GM20431 (cell line): Measurements from ENCODE around the gene HP1BP3.
"Not testable (repeated sequence)": the region's sequence is repeated elsewhere in the genome, so short reads cannot be mapped to it uniquely, and the experiment has no call there.

ENCODE experiments used
- in situ Hi-C: fragments of 300-500 bp; cut with MseI, MboI; formaldehyde crosslinking; loops from one replicate; pipeline ENCODE4 v1.15.0; 2020; ENCODE audit warnings: low sequenced_read_pairs; ENCODE audit not compliant: unreplicated experiment

The HP1BP3 gene

DNA sequence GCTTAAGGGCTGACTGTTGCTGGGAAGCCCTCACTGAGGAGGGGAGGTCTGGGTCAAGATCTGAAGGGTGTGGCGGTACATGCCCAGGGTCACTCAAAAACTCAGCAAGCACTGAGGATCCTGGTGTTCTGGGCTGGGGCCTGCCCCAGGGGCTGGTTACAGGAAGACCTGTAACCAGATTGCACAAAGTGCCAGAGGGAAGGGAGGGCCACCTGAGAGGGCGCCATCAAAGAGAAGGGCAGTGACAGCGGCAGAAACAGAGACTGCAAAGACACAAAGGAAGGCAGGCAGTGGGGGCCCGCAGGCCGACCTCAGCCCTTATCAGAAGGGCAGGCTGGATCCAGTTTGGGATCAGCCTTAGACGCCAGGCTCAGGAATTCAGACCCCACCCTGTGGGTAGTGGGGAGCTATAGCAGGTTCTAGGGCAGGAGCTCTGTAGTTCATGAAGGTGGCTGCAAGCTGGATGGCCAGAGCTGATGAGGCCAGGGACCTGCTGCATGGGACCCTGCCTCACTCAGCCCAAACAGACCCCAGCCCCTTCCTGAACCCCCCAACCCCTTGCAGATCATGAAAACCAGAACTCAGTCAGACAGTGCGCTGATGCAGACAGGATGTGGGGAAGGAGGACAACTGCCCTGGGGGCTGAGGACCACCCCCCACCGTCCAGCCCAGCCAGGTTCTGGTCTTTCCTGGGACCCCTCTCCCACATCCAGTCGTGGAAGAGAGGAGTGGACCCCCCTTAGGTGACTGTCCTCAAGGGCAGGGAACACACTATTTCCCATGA lies 58.5 kb downstream of the HP1BP3 start:
- in situ Hi-C loops: no loop called here

DNA sequence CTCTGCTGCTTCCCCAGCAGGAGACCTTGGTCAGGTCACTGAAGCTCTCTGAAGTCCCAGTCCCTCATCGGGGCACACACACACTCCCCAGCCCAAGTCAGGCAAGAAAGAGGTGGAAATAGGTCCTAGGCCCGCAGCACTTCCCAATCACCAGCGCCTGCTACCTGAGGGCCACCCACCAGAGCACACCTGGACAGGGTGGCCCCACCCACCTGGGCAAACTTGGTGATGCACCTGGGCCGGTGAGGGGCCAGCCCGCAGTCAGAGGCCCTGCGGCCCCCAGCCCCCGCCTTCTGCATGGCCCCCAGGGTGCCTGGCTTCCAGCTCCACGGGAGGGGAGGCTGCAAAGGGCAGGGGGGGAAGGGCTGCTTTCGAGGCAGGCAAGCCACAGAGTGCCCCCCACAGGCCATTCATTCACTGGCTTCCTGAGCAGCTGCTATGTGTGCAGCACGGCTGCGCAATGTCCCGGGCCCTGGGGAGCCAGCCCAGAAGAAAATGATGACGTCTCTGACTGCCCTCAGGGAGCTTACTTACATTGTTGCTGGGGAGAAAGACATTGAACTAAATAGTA lies 59.3 kb downstream of the HP1BP3 start:
- in situ Hi-C loops: no loop called here

GRCh38 chr1:20726932-20727745 lies 60.0 kb downstream of the HP1BP3 start:
- in situ Hi-C loops: no loop called here

- in situ Hi-C loops: no loop called here
Observed at GRCh38 chr1:20726118-20726911, 60.8 kb downstream of the HP1BP3 start.

DNA sequence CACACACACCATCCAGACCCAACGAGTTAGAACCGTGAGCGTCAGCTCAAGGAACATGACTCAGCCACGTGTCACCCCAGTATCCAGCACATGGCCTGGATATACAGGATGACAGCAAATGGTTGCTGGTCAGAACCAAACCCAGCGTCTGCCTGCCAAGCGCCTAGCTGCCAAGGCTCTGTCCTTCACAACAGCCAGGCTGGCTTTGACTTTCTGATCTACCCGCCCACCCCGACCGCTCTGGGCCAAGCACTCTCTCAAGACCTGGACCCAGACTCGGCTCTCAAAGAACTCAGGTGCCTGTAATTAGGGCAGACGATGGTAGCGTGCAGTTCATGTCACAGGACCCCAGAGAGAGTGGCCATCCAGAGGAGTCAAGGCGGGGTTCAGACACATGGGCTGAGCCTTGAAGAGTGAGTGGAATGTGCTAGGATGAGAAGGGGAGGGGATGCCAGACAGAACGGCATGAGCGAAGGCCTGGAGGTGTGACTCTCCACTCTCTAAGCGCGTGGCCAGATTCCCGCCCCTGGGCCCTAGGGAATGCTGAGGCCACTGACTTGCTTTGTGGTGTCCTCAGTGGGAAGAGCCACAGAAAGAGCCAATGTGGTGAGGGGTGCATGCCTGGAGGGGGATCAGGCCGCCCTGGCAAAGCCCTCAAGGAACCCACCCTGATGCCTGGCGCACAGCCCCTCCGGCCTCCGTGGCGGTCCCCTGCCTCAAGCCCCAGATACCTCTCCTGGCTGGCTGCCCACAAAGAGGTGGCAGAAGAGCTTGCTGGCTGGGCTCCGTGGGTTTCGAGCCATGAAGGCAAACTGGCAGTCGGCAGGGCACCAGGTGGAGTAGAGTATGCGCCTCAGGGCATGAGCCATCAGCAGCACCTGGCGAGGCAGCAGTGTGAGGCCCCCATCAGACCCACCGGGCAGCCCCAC lies 61.7 kb downstream of the HP1BP3 start:
- in situ Hi-C loops: no loop called here

GRCh38 chr1:20724364-20725188 lies 62.5 kb downstream of the HP1BP3 start:
- in situ Hi-C loops: no loop called here

GRCh38 chr1:20723537-20724363 lies 63.4 kb downstream of the HP1BP3 start:
- in situ Hi-C loops: no loop called here

DNA sequence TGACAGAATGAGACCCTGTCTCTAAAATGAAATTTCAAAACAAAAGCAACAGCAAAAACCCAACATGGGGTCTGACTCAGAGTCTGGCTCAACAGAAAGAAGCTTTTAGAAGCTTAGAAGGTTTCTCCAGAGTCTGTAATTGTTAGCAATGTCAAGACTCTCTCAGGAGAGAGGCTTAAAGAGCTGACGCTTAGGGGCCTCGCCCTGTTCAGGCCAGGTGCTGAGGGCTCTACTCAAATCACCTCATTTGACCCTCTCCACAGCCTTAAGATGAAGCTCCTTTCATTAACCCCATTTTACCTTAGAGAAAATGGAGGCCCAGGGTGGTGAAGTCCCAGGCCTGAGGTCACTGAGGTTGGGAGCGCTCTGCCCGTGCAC lies 64.0 kb downstream of the HP1BP3 start:
- in situ Hi-C loops: no loop called here

GRCh38 chr1:20721117-20722061 lies 65.7 kb downstream of the HP1BP3 start:
- in situ Hi-C loops: no loop called here

DNA sequence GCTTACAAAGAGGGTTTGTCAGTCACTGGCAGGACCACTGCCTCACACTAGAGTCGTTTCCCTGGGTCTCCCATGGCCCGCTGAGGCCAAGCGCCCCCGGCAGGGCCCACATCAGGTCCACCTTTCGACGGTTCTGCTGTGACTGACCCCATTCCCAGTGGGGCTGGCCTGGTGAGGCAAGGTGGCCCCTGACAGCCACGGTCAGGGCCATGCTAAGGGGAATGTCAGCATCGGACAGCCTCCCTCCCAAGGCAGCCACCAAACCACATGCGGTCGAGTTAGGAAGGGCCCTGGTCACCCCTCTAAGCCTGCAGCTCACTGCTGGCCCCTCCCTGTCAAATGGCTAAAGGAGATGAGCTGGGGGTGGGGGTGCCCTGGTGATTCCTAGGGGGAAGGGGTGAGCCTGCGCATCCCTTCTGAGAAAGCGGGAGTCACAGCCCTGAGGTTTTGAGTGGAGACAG lies 66.4 kb downstream of the HP1BP3 start:
- in situ Hi-C loops: no loop called here

DNA sequence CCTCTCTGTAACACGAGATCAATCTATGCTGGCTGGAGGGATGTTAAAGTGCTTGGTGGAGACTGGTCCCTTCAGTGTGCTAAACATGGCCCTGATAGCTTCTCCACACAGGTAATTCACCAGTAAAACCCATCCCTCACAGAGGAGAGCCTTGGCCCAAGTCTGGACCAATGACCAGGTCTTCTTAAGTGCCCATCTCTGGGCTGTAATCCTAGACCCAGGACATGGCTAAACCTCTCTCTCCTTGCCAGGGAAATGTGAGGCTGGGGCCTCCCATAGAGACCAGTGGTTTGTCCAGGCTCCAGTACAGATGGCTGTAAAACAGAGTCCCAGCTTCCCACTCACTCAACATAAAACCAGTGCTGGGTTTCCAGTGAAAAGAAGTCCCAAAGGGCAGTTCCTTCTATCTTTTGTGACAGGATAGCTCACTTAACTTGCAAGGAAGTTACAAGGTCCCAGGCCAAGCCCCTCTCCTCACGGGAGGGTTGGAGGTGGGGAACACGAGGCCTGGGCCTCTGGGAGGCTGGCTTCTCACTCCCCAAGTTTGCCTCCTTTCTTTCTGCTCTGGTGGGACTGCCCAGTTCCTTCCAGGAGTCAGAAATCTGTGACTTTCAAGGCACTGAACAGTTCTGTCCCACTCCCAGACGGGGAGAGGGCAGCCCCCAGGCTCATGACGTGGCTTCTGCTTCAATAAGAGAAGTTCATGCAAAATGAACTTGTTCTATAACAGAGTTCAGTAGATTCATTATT lies 67.1 kb downstream of the HP1BP3 start:
- in situ Hi-C loops: no loop called here

GRCh38 chr1:20719261-20719660 lies 67.8 kb downstream of the HP1BP3 start:
- in situ Hi-C loops: no loop called here

DNA sequence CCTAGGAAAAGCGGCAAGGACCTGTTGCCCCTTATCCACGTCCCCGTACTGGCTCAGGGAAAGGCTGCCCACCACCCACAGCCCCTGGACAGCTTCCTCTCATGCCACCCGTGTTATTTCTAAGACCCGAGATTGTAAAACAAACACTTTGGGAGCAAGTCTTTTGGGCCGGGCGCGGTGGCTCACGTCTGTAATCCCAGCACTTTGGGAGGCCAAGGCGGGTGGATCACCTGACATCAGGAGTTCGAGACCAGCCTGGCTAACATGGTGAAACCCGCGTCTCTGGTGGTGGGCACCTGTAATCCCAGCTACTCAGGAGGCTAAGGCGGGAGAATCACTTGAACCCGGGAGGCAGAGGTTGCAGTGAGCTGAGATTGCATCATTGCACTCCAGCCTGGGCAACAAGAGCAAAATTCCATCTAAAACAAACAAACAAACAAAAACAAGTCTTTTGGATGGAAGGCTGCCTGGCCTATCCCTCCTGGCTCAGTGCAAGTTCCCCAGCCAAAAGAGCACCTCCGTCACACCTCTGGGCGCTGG lies 68.7 kb downstream of the HP1BP3 start:
- in situ Hi-C loops: not testable (repeated sequence)

DNA sequence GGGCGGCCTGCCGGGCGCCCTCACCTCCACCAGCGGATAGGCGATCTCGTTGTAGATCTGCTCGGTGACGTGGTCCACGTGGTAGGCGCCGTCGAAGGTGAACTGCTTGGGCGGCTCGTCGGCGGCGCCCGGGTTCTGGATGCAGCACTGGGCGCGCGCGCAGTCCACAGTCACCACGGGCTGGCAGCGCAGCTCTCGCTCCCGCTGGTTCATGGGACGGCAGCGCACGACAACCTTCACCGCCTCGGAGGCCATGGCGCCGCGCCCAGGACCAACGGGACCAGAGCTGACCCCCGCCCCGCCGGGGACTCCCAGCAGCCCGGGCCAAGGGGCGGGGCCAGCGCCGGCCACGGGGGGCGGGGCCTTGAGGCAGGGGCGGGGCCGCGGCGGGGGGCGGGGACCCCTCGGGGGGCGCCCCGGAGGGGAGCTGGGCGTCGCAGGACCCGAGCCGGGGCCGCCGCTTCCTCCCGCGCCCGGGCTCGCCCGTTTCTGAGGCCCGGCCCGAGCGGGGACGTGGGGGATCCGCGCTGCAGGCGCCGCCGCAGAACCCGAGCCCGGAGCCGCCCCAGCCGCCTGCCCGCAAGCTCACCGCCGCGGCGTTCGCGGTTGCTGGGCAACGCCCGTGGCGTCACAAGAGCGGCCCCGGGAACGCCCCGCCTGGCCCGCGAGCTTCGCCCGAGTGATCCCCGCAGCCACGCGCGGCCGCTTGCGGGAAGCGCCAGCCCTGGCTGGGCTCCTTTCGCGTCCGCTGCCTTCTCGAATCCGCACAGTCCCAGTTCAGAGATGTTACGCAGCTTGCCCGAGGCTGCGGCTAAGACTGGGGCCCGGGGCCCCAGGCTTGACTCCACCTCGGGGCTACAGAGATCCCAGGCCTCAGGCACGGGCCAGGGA lies 69.4 kb downstream of the HP1BP3 start, which contains the start of gene KIF17:
Gene KIF17 (minus strand): TSS at position 556 of the 891 bp plus-strand sequence. CDS start 301 bp downstream, at position 255.
- in situ Hi-C loops: no loop called here
